ENCODE results near the gene S100A8.

The S100A8 gene

GRCh38 chr1:153393926-153394325 is 3.1 kb upstream of the S100A8 start:
- TF ChIP-seq, protein P1, sequence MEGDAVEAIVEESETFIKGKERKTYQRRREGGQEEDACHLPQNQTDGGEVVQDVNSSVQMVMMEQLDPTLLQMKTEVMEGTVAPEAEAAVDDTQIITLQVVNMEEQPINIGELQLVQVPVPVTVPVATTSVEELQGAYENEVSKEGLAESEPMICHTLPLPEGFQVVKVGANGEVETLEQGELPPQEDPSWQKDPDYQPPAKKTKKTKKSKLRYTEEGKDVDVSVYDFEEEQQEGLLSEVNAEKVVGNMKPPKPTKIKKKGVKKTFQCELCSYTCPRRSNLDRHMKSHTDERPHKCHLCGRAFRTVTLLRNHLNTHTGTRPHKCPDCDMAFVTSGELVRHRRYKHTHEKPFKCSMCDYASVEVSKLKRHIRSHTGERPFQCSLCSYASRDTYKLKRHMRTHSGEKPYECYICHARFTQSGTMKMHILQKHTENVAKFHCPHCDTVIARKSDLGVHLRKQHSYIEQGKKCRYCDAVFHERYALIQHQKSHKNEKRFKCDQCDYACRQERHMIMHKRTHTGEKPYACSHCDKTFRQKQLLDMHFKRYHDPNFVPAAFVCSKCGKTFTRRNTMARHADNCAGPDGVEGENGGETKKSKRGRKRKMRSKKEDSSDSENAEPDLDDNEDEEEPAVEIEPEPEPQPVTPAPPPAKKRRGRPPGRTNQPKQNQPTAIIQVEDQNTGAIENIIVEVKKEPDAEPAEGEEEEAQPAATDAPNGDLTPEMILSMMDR (IDR thresholded peaks at IDR 0.05): no peak
- no peak for TF ChIP-seq ZFX (IDR thresholded peaks at IDR 0.05; ENCODE audit: borderline replicate concordance)
- no peak overlapping the region for H3K27ac ChIP-seq

- TF ChIP-seq ZFX (IDR thresholded peaks at IDR 0.05; ENCODE audit: borderline replicate concordance): no peak
- TF ChIP-seq, protein P1 (IDR thresholded peaks at IDR 0.05): no peak
- no peak overlapping the region for H3K27ac ChIP-seq
These were observed 1.9 kb upstream of the S100A8 start for GRCh38 chr1:153392822-153393221.

DNA sequence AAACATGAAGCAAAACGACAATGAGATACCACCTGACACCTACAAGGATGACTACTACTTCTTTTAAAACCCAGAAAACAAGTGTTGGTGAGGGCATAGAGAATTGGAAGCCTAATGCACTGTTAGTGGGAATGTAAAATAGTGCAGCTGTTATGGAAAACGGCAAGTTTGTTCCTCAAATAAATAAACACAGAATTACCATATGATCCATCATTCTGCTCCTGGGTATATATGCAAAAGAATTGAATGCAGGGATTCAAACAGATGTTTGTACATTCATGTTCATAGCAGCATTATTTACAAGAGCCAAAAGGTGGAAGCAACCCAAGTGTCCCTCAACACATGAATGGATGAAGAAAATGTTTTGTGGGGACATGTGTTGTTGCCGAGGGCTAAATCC is 1.4 kb upstream of the S100A8 start:
- no peak overlapping the region for H3K27ac ChIP-seq
- TF ChIP-seq, protein P1 (IDR thresholded peaks at IDR 0.05): no peak
- no peak for TF ChIP-seq ZFX (IDR thresholded peaks at IDR 0.05; ENCODE audit: borderline replicate concordance)

DNA sequence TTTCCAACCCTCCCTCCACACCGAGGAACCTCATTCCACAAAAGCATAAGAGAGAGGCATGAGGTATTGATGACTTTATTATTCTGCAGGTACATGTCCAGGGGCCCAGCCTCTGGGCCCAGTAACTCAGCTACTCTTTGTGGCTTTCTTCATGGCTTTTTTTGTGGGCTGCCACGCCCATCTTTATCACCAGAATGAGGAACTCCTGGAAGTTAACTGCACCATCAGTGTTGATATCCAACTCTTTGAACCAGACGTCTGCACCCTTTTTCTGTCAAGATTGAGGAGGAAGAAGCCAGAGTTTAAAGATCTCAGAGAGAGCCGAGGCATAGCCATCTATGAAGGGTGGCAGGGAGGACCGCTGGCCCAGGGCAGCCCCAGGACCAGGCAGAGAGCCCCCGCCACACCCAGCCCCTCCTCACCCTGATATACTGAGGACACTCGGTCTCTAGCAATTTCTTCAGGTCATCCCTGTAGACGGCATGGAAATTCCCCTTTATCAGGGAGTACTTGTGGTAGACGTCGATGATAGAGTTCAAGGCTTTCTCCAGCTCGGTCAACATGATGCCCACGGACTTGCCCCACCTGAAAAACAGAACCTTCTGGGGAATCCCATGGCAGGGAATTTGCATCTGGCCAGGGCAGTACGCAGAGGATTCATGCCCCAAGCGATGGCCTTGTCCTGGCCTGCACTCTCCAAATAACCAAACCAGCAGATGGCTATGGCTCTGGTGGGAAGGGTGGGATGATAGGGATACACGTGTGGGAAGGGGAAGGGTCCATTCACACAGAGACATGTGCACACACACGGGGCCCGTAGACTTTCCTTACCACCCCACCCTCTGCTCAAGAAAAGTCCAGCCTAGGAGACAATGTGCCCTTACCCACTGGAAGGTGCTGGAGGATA is 647 bp downstream of the S100A8 start:
- H3K27ac ChIP-seq: no peak overlapping the region
- no peak for TF ChIP-seq ZFX (IDR thresholded peaks at IDR 0.05; ENCODE audit: borderline replicate concordance)
- TF ChIP-seq, protein P1 (IDR thresholded peaks at IDR 0.05): no peak

GRCh38 chr1:153389401-153389800 is 1.5 kb downstream of the S100A8 start:
- no peak for TF ChIP-seq ZFX (IDR thresholded peaks at IDR 0.05; ENCODE audit: borderline replicate concordance)
- TF ChIP-seq, protein P1 (IDR thresholded peaks at IDR 0.05): no peak
- H3K27ac ChIP-seq: no peak overlapping the region

GRCh38 chr1:153387785-153388184 is 3.1 kb downstream of the S100A8 start:
- no peak overlapping the region for H3K27ac ChIP-seq
- no peak for TF ChIP-seq ZFX (IDR thresholded peaks at IDR 0.05; ENCODE audit: borderline replicate concordance)
- TF ChIP-seq, protein P1 (IDR thresholded peaks at IDR 0.05): no peak

DNA sequence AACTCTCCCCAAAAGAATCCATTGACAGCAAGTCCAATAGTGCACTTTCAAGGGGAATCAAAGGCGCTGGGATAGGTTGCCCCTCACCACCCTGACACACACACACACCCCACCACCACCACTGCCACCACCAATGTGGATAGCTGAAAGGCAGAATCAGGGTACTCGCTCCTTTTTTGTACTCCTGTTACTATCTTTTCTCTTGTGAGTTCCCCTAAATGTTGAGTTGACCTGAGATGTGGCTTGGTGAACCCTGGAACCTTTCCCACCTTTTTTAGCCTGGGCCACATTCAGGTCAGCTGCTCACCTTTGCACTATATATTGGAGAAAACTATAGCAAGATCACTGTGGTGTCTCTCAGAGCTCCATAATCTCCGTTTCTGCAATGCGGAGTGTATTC is 3.9 kb downstream of the S100A8 start:
- H3K27ac ChIP-seq: no peak overlapping the region
- TF ChIP-seq, protein P1 (IDR thresholded peaks at IDR 0.05): no peak
- no peak for TF ChIP-seq ZFX (IDR thresholded peaks at IDR 0.05; ENCODE audit: borderline replicate concordance)

Data from 22Rv1 (cell line).